A549 treated with ZK216348 at 1 μM for 4 hours (cell line): ENCODE results near the gene ERLIN1. TPM values are rescaled to one million over a fixed set of nuclear protein-coding genes. Genes with fewer than 3 reads are reported as not detected.

Source experiments
- total RNA-seq: library from RNA; stranded (reverse); fragments of 200-300 nt; extraction: Qiagen RNA extraction; gene quantifications from 5 replicates; pipeline ENCODE4 v1.2.3, GENCODE V29; 2022; ENCODE audit warnings: low read depth

Gene ERLIN1
- 49.4 to 68.2 TPM (median 52.4 TPM) in 5 replicates for total RNA-seq

DNA sequence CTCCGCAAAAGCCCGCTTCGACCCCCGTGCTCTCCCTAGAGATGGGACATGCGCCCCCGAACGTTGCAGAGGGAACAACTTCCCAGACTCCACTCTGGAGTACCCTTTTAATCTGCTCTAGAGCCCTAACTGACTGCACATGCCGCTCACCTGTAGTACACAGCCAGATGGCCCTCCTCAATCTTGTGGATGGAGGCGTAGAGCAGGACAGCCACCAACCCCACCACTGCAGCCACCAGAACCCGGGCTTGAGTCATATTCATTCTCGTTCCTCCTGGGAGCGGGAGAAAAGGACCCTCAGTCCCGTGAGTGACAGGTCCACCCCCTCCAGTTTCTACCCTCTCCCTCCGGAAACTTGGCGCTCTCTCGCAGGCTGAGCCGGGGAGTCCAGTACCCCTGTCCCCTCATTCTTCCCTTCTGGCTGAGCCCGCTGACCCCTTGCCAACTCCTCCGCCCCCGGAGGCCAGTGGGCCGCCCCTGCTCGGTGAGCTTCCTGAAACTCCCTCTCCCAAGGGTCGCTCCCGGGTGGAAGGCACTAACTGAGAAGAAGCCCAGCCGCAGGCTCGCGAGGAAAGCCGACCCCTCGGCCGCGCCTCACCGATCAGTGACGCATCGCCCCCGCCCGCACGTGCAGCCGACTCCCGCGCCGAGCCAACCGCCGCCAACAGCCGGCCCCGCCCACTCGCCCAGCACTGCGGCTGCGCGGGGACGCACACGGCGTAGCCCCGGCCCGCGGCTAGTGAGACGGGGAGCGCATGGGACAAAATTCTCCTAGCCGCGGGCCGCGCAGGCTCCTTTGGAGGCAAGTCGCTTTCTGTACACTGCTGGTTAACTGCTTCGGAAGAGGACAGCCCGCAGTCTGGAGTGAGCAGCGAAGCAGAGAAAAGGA, at the start of gene ERLIN1:
ERLIN1 (minus strand) TSS at position 666 of the 889 bp plus-strand sequence; CDS start at position 263, 403 bp downstream.

Other genes starting within 250 kb of the ERLIN1 start
- gene DNMBP, start 176.1 kb downstream of the ERLIN1 start, total RNA-seq, result 23.3 to 33.3 TPM (median 29.6 TPM) in 5 replicates
- gene CPN1, start 104.2 kb downstream of the ERLIN1 start, total RNA-seq, result 0.16 to 0.28 TPM (median 0.22 TPM) in 4 of 5 replicates, not detected in the other
- gene CHUK, start 43.6 kb upstream of the ERLIN1 start, total RNA-seq, result 14.2 to 23.3 TPM (median 21.4 TPM) in 5 replicates
- gene CWF19L1, start 81.6 kb upstream of the ERLIN1 start, total RNA-seq, result 19.9 to 27.3 TPM (median 22.2 TPM) in 5 replicates
- 90.1 to 139 TPM (median 93.2 TPM) in 5 replicates for gene BLOC1S2, start 100.7 kb upstream of the ERLIN1 start, total RNA-seq
- 0.06 to 0.12 TPM in 2 of 5 replicates, not detected in the others for gene PKD2L1, start 144.2 kb upstream of the ERLIN1 start, total RNA-seq
- gene SCD, start 161.2 kb upstream of the ERLIN1 start, total RNA-seq, result 134 to 202 TPM (median 182 TPM) in 5 replicates